ENCODE results near the gene GRK5.

The GRK5 gene

GRCh38 chr10:119373294-119374102, 166.1 kb downstream of the GRK5 start:
- no peaks in the 10 kb centered on the region for H3K27me3 ChIP-seq (ENCODE audit: control insufficient read depth, insufficient read depth, low read length)
- H3K4me3 ChIP-seq (ENCODE audit: low read length), result no peak overlapping the region
- no peak overlapping the region for H3K27ac ChIP-seq (ENCODE audit: low read depth, low read length)
- no peak overlapping the region for H3K9ac ChIP-seq (ENCODE audit: low read length)
- peaks cover 3% of the 10 kb centered on the region for H3K4me1 ChIP-seq (ENCODE audit: control insufficient read depth, insufficient read depth, low read length)
- no peaks in the 10 kb centered on the region for H3K36me3 ChIP-seq (ENCODE audit: control insufficient read depth, insufficient read depth, low read length)

- no peak overlapping the region for H3K9ac ChIP-seq (ENCODE audit: low read length)
- no peaks in the 10 kb centered on the region for H3K36me3 ChIP-seq (ENCODE audit: control insufficient read depth, insufficient read depth, low read length)
- H3K4me3 ChIP-seq (ENCODE audit: low read length), result no peak overlapping the region
- no peaks in the 10 kb centered on the region for H3K4me1 ChIP-seq (ENCODE audit: control insufficient read depth, insufficient read depth, low read length)
- no peaks in the 10 kb centered on the region for H3K27me3 ChIP-seq (ENCODE audit: control insufficient read depth, insufficient read depth, low read length)
- no peak overlapping the region for H3K27ac ChIP-seq (ENCODE audit: low read depth, low read length)
Observed at GRCh38 chr10:119374236-119374635, 166.9 kb downstream of the GRK5 start.

GRCh38 chr10:119375574-119376272, 168.4 kb downstream of the GRK5 start:
- H3K27me3 ChIP-seq (ENCODE audit: control insufficient read depth, insufficient read depth, low read length), result no peaks in the 10 kb centered on the region
- H3K9ac ChIP-seq (ENCODE audit: low read length), result no peak overlapping the region
- H3K4me1 ChIP-seq (ENCODE audit: control insufficient read depth, insufficient read depth, low read length), result no peaks in the 10 kb centered on the region
- H3K36me3 ChIP-seq (ENCODE audit: control insufficient read depth, insufficient read depth, low read length), result no peaks in the 10 kb centered on the region
- H3K27ac ChIP-seq (ENCODE audit: low read depth, low read length), result no peak overlapping the region
- H3K4me3 ChIP-seq (ENCODE audit: low read length), result no peak overlapping the region

- Histone ChIP-seq H3K4me1 (ENCODE audit: control insufficient read depth, insufficient read depth, low read length) (no peaks in the 10 kb centered on the region), H3K27me3 (ENCODE audit: control insufficient read depth, insufficient read depth, low read length) (no peaks in the 10 kb centered on the region), H3K27ac (ENCODE audit: low read depth, low read length) (no peak overlapping the region), H3K9ac (ENCODE audit: low read length) (no peak overlapping the region), H3K36me3 (ENCODE audit: control insufficient read depth, insufficient read depth, low read length) (no peaks in the 10 kb centered on the region), H3K4me3 (ENCODE audit: low read length) (no peak overlapping the region)
Observed at GRCh38 chr10:119377451-119377957, 170.1 kb downstream of the GRK5 start.

GRCh38 chr10:119377958-119378736, 170.8 kb downstream of the GRK5 start:
- no peaks in the 10 kb centered on the region for H3K36me3 ChIP-seq (ENCODE audit: control insufficient read depth, insufficient read depth, low read length)
- H3K9ac ChIP-seq (ENCODE audit: low read length), result no peak overlapping the region
- H3K27me3 ChIP-seq (ENCODE audit: control insufficient read depth, insufficient read depth, low read length), result no peaks in the 10 kb centered on the region
- no peaks in the 10 kb centered on the region for H3K4me1 ChIP-seq (ENCODE audit: control insufficient read depth, insufficient read depth, low read length)
- H3K4me3 ChIP-seq (ENCODE audit: low read length), result no peak overlapping the region
- H3K27ac ChIP-seq (ENCODE audit: low read depth, low read length), result no peak overlapping the region

- no peaks in the 10 kb centered on the region for H3K27me3 ChIP-seq (ENCODE audit: control insufficient read depth, insufficient read depth, low read length)
- no peak overlapping the region for H3K27ac ChIP-seq (ENCODE audit: low read depth, low read length)
- H3K4me1 ChIP-seq (ENCODE audit: control insufficient read depth, insufficient read depth, low read length), result no peaks in the 10 kb centered on the region
- no peak overlapping the region for H3K9ac ChIP-seq (ENCODE audit: low read length)
- H3K4me3 ChIP-seq (ENCODE audit: low read length), result no peak overlapping the region
- no peaks in the 10 kb centered on the region for H3K36me3 ChIP-seq (ENCODE audit: control insufficient read depth, insufficient read depth, low read length)
Observed at GRCh38 chr10:119378737-119379067, 171.3 kb downstream of the GRK5 start.

GRCh38 chr10:119379466-119380071, 172.2 kb downstream of the GRK5 start:
- Histone ChIP-seq H3K4me1 (ENCODE audit: control insufficient read depth, insufficient read depth, low read length) (no peaks in the 10 kb centered on the region), H3K27ac (ENCODE audit: low read depth, low read length) (no peak overlapping the region), H3K4me3 (ENCODE audit: low read length) (no peak overlapping the region), H3K27me3 (ENCODE audit: control insufficient read depth, insufficient read depth, low read length) (no peaks in the 10 kb centered on the region), H3K36me3 (ENCODE audit: control insufficient read depth, insufficient read depth, low read length) (no peaks in the 10 kb centered on the region), H3K9ac (ENCODE audit: low read length) (no peak overlapping the region)

- Histone ChIP-seq H3K4me1 (ENCODE audit: control insufficient read depth, insufficient read depth, low read length) (no peaks in the 10 kb centered on the region), H3K36me3 (ENCODE audit: control insufficient read depth, insufficient read depth, low read length) (no peaks in the 10 kb centered on the region)
Observed at GRCh38 chr10:119383174-119383856, 175.9 kb downstream of the GRK5 start.

GRCh38 chr10:119384127-119384526, 176.8 kb downstream of the GRK5 start:
- no peak overlapping the region for H3K9ac ChIP-seq (ENCODE audit: low read length)
- no peak overlapping the region for H3K4me3 ChIP-seq (ENCODE audit: low read length)
- no peaks in the 10 kb centered on the region for H3K4me1 ChIP-seq (ENCODE audit: control insufficient read depth, insufficient read depth, low read length)
- H3K27me3 ChIP-seq (ENCODE audit: control insufficient read depth, insufficient read depth, low read length), result no peaks in the 10 kb centered on the region
- no peak overlapping the region for H3K27ac ChIP-seq (ENCODE audit: low read depth, low read length)
- no peaks in the 10 kb centered on the region for H3K36me3 ChIP-seq (ENCODE audit: control insufficient read depth, insufficient read depth, low read length)

More at GRCh38 chr10:119383174-119383856, 175.9 kb downstream of the GRK5 start:
- Histone ChIP-seq H3K4me3 (ENCODE audit: low read length) (no peak overlapping the region), H3K27ac (ENCODE audit: low read depth, low read length) (no peak overlapping the region), H3K9ac (ENCODE audit: low read length) (no peak overlapping the region), H3K27me3 (ENCODE audit: control insufficient read depth, insufficient read depth, low read length) (no peaks in the 10 kb centered on the region)

- Histone ChIP-seq H3K9ac (ENCODE audit: low read length) (no peak overlapping the region), H3K27ac (ENCODE audit: low read depth, low read length) (no peak overlapping the region), H3K4me1 (ENCODE audit: control insufficient read depth, insufficient read depth, low read length) (peaks cover 1% of the 10 kb centered on the region), H3K36me3 (ENCODE audit: control insufficient read depth, insufficient read depth, low read length) (no peaks in the 10 kb centered on the region), H3K4me3 (ENCODE audit: low read length) (no peak overlapping the region), H3K27me3 (ENCODE audit: control insufficient read depth, insufficient read depth, low read length) (no peaks in the 10 kb centered on the region)
Observed at GRCh38 chr10:119386666-119387065, 179.3 kb downstream of the GRK5 start.

- no peaks in the 10 kb centered on the region for H3K27me3 ChIP-seq (ENCODE audit: control insufficient read depth, insufficient read depth, low read length)
- H3K4me3 ChIP-seq (ENCODE audit: low read length), result no peak overlapping the region
- H3K4me1 ChIP-seq (ENCODE audit: control insufficient read depth, insufficient read depth, low read length), result peaks cover 2% of the 10 kb centered on the region
- no peak overlapping the region for H3K27ac ChIP-seq (ENCODE audit: low read depth, low read length)
- no peaks in the 10 kb centered on the region for H3K36me3 ChIP-seq (ENCODE audit: control insufficient read depth, insufficient read depth, low read length)
- no peak overlapping the region for H3K9ac ChIP-seq (ENCODE audit: low read length)
Observed at GRCh38 chr10:119388849-119389345, 181.5 kb downstream of the GRK5 start.
